Gastrocnemius medialis (tissue), 4 donors: ENCODE data around the gene SOCS7. TPM values are rescaled to one million over a fixed set of nuclear protein-coding genes. Genes with fewer than 3 reads are reported as not detected.

ENCODE experiments used
- ATAC-seq, 2 donors: fragments of 150-250 bp; one replicate each; pipeline ENCODE4 v1.9.1; 2016
- DNase-seq, 2 donors: peaks; one replicate each; pipeline ENCODE4 v3.0.0-alpha.2; 2019
- H3K27ac ChIP-seq, 4 donors: fragments of 200-600 bp; sonication (generic); 1 replicate in 1 of 4; 2 replicates in 3 of 4; pipeline ENCODE4 v1.5.1; 2016 to 2018; ENCODE audit warnings: mild to moderate bottlenecking in 2 of 4, moderate library complexity in 1 of 4
- H3K27me3 ChIP-seq, 3 donors: fragments of 200-600 bp; sonication (generic) in 2 of 3; 1 replicate in 1 of 3; 2 replicates in 2 of 3; pipeline versions ENCODE4 v1.5.1 to v1.6.0; 2016 to 2019; ENCODE audit warnings: mild to moderate bottlenecking in 1 of 3, moderate library complexity in 1 of 3
- H3K36me3 ChIP-seq, 2 donors: fragments of 200-600 bp; sonication (generic) in 1 of 2; one replicate each; pipeline ENCODE4 v1.5.1; 2017 to 2018
- H3K4me1 ChIP-seq, 2 donors: fragments of 200-600 bp; sonication (generic) in 1 of 2; one replicate each; pipeline ENCODE4 v1.5.1; 2016 to 2017; ENCODE audit warnings: mild to moderate bottlenecking in 2 of 2
- H3K4me3 ChIP-seq, 4 donors: fragments of 200-600 bp; sonication (generic) in 3 of 4; 1 replicate in 1 of 4; 2 replicates in 3 of 4; pipeline ENCODE4 v1.5.1; 2016 to 2019; ENCODE audit warnings: mild to moderate bottlenecking in 2 of 4
- H3K9me3 ChIP-seq, 3 donors: fragments of 200-600 bp; sonication (generic) in 2 of 3; 1 replicate in 1 of 3; 2 replicates in 2 of 3; pipeline ENCODE4 v1.5.1; 2016 to 2019
- POLR2A ChIP-seq, 2 donors: fragments of 450-650 bp; IDR thresholded peaks; one replicate each; pipeline ENCODE4 v1.6.1; 2017; ENCODE audit warnings: antibody characterized with exemption in 2 of 2, mild to moderate bottlenecking in 2 of 2, moderate library complexity in 2 of 2
- in situ Hi-C, 4 donors: fragments of 200-750 bp; cut with MboI; loops; one replicate each; pipeline versions ENCODE4 v1.15.0 to v1.8.0; 2017; ENCODE audit warnings: low sequenced_read_pairs in 4 of 4
- intact Hi-C: fragments of 100-400 bp; cut with DNase I; formaldehyde crosslinking; loops from one replicate; pipeline ENCODE4 v1.15.1; 2023; ENCODE audit warnings: low total_unique reads
- total RNA-seq, 4 donors: library from RNA; depleted of rRNA; stranded (reverse); fragments of >200 nt; gene quantifications; one replicate each; pipeline versions ENCODE4 v1.1.0 to v1.2.3, GENCODE V29; 2016
- TF ChIP-seq, protein P1 (sequence below), 5 experiments: fragments of 450-650 bp in 3 of 5; fragments of 200-600 bp in 2 of 5; sonication (generic) in 2 of 5; IDR thresholded peaks in 4 of 5; conservative IDR thresholded peaks in 1 of 5; 1 replicate in 4 of 5; 2 replicates in 1 of 5; pipeline ENCODE4 v1.5.1; 2016 to 2019; ENCODE audit warnings: antibody characterized with exemption in 5 of 5, mild to moderate bottlenecking in 3 of 5, moderate library complexity in 3 of 5

Gene SOCS7
- total RNA-seq, 4 donors from 2014 or later, result 16.3 to 19.9 (median 19.5) TPM

DNA sequence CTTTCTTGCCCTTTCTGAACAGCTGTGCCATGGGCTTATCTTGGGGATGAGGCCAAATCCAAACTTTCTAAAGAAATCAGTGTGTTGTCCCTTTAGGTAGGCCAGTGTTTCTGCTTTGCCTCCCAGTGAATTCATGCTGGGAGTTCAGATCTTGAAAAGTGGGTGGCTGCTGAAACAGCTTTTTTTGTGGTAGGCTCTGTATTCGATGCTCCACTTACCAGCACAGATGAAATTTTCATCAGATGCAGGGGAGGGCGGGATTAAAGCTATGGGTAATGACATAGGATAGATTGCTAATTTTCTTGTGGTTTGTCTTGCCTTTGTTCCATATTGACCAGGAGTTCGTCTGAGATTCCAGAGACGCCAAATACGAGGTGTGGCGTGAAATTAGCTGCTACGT, 2.8 kb downstream of the SOCS7 start:
- DNase-seq (no peak), ATAC-seq (no peak)
- intact Hi-C loops, result no loop called here
- no peaks in the 10 kb centered on the region for H3K9me3 ChIP-seq
- no peaks in the 10 kb centered on the region for H3K27me3 ChIP-seq
- peaks cover 62 to 67% of the 10 kb centered on the region in 2 donors for H3K4me1 ChIP-seq
- no peak overlapping the region for H3K27ac ChIP-seq
- TF ChIP-seq, protein P1, sequence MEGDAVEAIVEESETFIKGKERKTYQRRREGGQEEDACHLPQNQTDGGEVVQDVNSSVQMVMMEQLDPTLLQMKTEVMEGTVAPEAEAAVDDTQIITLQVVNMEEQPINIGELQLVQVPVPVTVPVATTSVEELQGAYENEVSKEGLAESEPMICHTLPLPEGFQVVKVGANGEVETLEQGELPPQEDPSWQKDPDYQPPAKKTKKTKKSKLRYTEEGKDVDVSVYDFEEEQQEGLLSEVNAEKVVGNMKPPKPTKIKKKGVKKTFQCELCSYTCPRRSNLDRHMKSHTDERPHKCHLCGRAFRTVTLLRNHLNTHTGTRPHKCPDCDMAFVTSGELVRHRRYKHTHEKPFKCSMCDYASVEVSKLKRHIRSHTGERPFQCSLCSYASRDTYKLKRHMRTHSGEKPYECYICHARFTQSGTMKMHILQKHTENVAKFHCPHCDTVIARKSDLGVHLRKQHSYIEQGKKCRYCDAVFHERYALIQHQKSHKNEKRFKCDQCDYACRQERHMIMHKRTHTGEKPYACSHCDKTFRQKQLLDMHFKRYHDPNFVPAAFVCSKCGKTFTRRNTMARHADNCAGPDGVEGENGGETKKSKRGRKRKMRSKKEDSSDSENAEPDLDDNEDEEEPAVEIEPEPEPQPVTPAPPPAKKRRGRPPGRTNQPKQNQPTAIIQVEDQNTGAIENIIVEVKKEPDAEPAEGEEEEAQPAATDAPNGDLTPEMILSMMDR (IDR thresholded peaks at IDR 0.05 in 4 of 5, conservative IDR thresholded peaks at IDR 0.05 in 1 of 5), result no peak
- no peak for TF ChIP-seq POLR2A (IDR thresholded peaks at IDR 0.05)
- H3K4me3 ChIP-seq, result no peak overlapping the region
- no peaks in the 10 kb centered on the region for H3K36me3 ChIP-seq
- in situ Hi-C loops, result no loop called here

DNA sequence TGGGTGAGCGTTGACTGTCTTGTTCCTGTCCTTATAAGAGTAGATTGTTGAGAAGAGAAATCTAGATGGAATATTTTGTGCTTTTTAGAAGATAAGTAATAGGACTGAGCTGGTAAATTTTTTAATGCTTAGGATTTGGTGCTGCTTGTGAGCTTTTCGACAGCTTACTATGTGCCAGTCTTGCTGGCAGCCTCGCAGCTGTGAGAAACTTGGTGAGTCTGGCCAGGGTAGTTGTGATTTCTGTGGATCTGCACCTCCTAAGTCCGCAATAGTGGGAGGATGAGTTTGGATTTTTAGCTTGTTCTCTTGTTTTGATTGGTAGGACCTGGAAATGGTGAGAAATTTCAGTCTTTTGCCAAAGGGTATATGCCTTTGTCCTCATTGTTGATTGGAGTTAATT, 3.6 kb downstream of the SOCS7 start:
- in situ Hi-C loops, result no loop called here
- Histone ChIP-seq H3K36me3 (no peaks in the 10 kb centered on the region), H3K9me3 (no peaks in the 10 kb centered on the region), H3K4me1 (peaks cover 62 to 71% of the 10 kb centered on the region in 2 donors), H3K27ac (no peak overlapping the region), H3K4me3 (no peak overlapping the region), H3K27me3 (no peaks in the 10 kb centered on the region)
- no peak for DNase-seq
- intact Hi-C loops, result no loop called here
- TF ChIP-seq, protein P1 (IDR thresholded peaks at IDR 0.05 in 4 of 5, conservative IDR thresholded peaks at IDR 0.05 in 1 of 5), result no peak
- TF ChIP-seq POLR2A (IDR thresholded peaks at IDR 0.05), result no peak
- ATAC-seq, result no peak

DNA sequence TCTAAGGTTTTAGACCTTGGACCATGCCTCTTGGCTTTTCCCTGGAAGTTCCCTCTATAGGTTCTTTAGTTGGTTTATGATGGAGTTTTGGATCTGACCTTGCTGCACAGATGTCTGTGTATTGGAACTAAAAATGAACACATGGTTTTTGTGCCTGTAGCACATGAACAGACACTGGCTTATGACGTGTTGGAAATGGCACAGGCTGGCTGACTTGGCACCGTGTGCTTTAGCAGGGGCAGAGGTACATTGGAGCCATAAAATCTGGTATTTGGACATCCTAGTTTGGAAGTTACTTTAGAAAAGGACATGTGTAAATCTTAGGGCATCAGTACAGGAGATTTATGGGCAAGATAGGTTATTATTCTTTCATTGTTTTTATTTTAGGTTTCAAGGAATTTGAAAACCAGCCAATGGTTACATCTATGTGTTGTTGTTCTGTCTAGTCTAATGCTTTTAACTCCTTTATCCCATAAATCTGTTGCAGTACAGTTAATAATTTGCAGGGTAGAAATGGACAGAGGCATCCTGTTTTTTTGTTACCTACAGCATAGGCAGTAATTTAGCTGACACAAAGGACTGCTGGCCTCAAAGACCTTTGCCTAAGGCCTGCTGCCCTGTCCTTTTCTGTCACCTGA, 6.0 kb downstream of the SOCS7 start:
- no peak overlapping the region for H3K4me3 ChIP-seq
- no peaks in the 10 kb centered on the region for H3K27me3 ChIP-seq
- no peaks in the 10 kb centered on the region for H3K9me3 ChIP-seq
- intact Hi-C loops, result no loop called here
- H3K27ac ChIP-seq, result peak overlapping the region; percentile 28 to 42 (median 40)
- in situ Hi-C loops, result no loop called here
- H3K36me3 ChIP-seq, result no peaks in the 10 kb centered on the region
- no peak for TF ChIP-seq POLR2A (IDR thresholded peaks at IDR 0.05)
- peaks cover 73 to 84% of the 10 kb centered on the region in 2 donors for H3K4me1 ChIP-seq
- DNase-seq, result no peak
- no peak for ATAC-seq

DNA sequence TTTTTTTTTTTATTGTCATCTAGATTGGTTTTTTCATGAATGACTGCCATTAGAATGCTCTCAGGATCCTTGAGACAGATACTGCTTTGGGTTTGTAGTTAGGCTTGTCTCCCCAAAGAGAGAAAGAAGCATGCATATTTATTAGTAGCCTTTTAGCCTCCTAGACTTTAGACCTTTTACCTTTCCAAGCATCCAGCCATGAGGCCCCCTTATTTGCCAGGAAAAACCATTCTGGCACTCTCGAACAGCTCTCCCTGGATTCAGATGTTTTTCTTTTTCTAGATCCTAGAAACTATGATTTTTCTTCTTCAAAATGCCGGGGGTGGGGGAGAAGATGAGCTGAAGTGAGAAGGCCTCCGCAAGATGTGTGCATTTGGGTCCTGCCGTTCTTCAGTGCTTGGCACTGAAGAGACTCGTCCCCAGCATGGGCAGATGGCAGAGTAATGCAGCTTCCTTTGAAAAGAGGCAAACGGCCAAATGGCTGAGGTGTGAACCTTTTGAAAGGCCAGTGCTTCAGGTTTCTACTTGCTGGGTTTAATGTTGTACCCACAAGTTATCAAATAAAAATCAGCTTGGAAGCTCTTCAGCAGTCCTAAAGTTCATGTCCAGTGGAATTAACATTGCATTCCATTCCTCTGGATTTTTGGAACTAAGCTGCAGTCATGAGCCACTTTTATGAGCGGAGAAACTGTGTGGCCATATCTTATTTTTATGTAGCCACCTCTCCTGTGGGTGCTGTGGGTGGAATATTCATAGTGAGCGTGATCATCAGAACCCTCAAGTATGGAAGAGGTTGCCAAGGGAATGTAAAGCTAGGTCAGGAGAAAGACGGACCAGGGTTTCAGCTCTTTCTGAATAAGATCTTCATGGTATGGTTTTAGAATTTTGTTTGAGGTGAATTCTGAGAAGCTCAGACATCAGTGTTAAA, 7.2 kb downstream of the SOCS7 start:
- no peak overlapping the region for H3K4me3 ChIP-seq
- H3K9me3 ChIP-seq, result no peaks in the 10 kb centered on the region
- peak overlapping the region; percentile 22 to 66 (median 44) for H3K27ac ChIP-seq
- DNase-seq, result no peak
- no peaks in the 10 kb centered on the region for H3K36me3 ChIP-seq
- peaks cover 65 to 72% of the 10 kb centered on the region in 2 donors for H3K4me1 ChIP-seq
- in situ Hi-C loops (no loop called here), intact Hi-C loops (no loop called here)
- peak in 1 of 2 donors; percentile 67 for ATAC-seq
- no peaks in the 10 kb centered on the region for H3K27me3 ChIP-seq
- TF ChIP-seq, protein P1 (IDR thresholded peaks at IDR 0.05 in 4 of 5, conservative IDR thresholded peaks at IDR 0.05 in 1 of 5), result no peak
- TF ChIP-seq POLR2A (IDR thresholded peaks at IDR 0.05), result no peak
